Activated CD4-positive, alpha-beta T cell treated with anti-CD3 and anti-CD28 coated beads, Interleukin-2, amount 50 U/mL, for 24 hours (primary cell): ENCODE data around the gene PRKCA.

Experiments
- DNase-seq, 2 donors: peaks; one replicate each; pipeline ENCODE4 v3.0.0-alpha.2; 2020; ENCODE audit warnings: low read depth in 1 of 2, low spot score in 1 of 2

Gene PRKCA

DNA sequence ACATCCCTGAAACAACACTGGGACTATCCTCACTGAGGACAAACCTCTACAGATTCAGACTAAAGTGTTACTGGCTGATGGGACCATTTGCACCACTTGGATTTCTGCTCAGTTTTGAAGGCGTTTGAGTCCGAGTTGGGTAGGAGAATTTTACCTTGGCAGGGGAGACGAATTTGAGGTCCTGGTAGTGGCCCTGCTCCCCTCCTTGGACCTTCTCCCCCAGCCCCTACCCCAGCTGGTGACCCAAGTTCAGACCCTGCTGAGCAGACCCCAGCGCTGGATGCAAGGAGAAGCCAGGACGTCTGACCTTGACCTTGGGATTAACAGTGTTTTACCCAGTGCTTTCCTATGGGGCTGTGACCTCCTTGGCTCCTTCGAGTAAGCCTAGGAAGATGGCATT lies 546.1 kb downstream of the PRKCA start:
- DNase-seq, result no peak

DNA sequence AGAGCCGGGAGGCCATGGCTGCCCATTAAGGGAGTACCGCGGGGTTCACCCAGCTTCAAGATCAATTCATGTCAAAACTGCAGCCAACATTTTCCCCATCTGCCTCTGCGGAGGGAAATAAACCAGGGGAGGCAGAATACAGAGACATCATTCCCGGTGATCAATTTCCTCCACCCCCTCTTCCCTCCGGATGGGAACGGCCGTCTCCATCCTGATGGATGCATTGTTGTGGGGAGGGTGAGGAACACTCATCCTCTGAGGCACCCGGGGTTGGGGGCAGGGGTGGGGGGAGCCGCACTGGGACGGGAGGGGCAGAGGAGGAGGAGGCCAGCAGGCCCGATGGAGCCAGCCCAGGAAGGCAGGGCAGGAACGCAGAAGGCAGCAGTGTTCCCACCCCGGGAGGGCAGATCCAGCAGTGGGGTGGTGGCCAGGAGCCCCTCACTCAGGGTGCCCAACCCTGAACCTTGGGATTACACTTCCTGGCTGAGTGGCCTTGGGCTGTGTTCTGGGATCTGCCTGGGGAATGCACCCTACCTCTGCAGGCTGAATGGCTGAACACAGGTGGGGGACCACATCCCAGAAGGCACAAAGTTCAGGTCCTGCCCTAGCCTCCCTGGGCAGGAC lies 546.7 kb downstream of the PRKCA start:
- no peak for DNase-seq

DNA sequence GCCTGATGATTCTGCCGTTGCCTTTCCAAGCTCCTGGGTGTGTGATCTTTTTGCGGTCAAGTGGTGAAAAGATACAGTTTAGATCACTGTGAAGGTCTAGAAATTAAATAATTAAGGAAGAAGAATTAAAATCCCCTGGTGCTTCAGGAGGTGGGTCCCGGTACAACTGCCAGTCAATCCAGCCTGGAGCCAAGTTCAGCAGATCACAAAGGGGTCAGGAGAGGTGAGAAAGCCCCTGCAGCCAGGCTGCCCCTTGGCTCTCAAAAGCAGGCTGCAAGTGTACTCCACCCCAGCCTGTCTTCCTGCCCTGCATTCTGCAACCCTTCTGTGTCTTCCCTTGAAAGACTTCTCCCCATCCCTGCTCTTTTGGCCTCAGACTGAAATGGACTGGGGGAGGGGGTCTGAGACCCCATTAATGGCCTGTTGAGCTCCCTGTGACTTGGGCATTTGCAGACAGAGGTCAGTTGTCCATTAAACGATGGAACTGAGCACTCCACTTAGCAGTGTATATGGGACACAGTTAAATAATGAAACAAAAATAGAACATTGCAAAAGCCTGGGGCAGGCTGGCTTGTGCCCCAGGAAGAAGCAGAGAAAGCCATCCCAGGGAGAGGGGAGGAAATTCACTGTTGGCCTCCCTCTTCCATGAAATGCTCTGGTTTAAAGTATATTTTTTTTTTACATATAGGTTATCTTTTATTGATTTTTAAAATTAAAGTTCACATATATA lies 547.6 kb downstream of the PRKCA start:
- no peak for DNase-seq

DNA sequence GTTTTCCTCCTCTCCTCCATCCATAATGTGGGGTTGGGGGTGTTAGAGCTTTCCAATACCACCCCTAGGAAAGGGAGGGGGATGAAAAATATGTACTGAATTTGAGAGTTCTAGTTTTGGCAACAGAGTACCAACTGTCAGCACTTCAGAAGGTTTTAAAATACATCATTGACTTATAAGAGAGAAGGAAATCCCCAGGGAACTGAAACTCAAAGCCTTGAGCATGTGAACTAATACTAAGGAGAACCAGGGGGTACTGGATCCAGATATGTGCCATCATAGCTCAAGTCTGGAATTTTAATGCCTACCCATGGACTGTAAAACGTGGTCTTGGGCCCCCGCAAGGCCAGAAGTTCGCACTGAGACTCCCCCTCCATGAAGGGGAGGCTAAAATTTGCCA lies 548.3 kb downstream of the PRKCA start:
- DNase-seq, result no peak

DNA sequence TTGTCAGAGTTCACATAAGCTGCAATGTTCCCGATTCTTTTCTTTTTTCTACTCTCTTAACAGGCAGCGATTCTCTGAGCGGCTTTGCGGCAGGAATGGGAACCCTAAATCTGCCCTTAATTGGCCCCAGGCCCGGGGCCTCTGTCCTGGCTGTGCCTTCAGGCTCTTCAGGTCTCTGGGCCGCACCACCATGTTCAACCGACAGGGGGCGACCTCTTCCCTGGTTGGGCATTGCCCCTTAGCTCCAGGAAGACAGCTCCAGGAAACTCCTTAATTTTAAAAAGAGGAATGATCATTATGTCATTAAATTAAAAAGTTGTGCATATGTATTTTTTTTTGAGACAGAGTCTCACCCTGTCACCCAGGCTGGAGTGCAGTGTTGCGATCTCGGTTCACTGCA lies 552.8 kb downstream of the PRKCA start:
- DNase-seq, result no peak

DNA sequence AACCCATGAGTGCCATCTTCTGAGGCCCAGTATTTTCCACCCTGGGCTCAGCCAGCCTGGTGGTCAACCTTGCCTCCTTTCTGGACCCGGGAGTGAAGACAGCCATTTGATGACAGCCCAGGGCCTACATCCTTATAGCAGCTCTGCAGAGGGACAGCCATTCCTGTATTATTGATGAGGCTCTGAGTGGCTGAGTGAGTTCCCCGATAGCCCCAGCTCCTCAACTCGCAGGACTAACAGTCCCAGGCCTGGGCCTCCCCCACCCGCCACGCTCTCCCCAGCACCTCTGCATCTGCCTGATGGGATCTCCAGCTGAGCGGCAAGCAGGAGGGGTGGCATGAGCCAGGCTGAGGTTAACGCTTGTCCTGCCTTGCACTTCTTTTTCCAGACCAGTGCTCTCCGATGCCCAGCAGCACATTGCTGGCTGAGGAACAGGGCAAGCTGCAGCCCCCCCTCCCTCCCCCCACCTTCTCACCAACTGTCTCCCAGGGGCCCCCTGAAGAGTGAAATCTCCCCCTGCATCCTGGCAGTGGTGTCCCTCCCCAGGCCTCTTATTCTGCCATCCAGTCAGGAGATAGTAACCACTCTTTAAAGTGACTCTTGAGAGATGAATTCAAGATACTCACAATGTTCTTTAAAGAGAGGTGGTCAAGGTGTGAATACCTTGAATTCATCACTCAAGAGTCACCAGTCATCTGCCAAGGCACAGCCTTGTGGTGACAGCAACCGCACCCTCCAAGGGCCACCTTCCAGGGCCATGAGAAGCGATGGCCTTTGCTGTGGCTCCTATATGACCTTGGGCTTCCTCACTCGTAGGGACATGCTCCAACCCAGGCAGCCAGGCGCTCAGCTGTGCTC lies 556.0 kb downstream of the PRKCA start:
- DNase-seq, result no peak

DNA sequence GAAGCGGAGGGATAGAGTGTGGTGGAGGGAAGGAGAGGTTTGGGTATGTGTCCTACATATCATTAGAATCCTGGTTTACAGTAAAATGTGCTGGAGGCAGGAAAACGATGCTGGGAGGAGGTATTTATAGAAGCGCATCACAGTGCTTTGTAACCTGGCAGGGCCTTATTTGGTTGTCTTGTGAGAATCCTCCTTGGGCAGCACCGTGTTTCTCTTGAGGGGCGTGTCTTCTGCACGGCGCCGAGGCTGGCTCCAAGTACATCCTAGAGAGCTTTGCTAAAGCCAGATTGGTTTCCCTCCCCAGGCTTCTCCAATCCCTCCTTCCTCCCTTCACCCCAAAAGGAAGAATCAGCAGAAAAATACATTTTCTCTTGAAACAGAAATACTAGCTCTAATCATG lies 556.9 kb downstream of the PRKCA start:
- DNase-seq, result no peak

DNA sequence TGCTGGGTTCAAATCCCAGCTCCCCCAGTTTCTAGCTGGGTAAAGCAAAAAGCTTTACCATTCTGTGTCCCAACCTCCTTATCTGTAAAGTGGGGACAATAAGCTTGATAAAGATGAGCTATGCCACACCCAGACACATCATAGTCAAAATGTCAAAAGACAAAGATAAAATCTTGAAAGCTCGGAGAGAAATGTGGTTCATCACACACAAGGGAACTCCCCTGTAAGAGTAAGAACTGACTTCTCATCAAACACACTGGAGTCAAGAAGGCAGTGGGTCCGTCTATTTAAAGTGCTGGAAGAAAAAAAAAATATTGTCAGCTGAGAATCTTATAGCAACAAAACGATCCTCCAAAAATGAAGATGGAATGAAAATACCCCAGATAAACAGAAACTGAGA lies 557.8 kb downstream of the PRKCA start:
- no peak for DNase-seq
